ENCODE data around the gene DRP2.

GRCh38 chrX:101191217-101191750 lies 28.3 kb upstream of the DRP2 start:
- no peak for TF ChIP-seq CTCF (IDR thresholded peaks at IDR 0.05)
- TF ChIP-seq POLR2A (IDR thresholded peaks at IDR 0.05), result no peak

Data from esophagus squamous epithelium (tissue), 4 donors.